GM18502 (cell line): ENCODE measurements around the gene FTL.
"Not testable (repeated sequence)": the region's sequence is repeated elsewhere in the genome, so short reads cannot be mapped to it uniquely, and the experiment has no call there.

ENCODE experiments used
- ATAC-seq: cut with Tn5 transposase; IDR thresholded peaks from one replicate; pipeline ENCODE4 v1.9.1; 2021; ENCODE audit warnings: mild to moderate bottlenecking; ENCODE audit not compliant: unreplicated experiment, poor library complexity

FTL gene

GRCh38 chr19:48965040-48965805 is at the start of gene FTL:
TSS of gene FTL (plus strand) at chr19:48965309. CDS start at chr19:48965508, 199 bp downstream.
- peak; percentile 50 for ATAC-seq

DNA sequence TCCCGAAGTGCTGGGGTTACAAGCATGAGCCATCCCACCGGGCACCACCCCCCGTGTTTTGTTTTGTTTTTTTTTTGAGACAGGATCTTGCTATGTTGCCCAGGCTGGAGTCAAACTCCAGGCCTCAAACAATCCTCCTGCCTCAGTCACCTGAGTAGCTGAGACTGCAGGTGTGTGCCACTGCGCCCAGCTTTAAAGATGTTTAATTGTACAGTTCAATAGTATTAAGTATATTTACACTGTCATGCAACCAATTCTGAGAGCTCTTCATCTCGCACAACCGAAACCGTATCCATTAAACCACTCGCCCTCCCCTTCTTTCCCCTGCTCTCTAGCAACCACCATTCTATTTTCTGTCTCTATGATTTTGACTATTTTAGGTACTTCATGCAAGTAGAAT is 49.4 kb upstream of the FTL start:
- no peak for ATAC-seq

GRCh38 chr19:48918071-48918470 is 47.0 kb upstream of the FTL start:
- ATAC-seq, result no peak

DNA sequence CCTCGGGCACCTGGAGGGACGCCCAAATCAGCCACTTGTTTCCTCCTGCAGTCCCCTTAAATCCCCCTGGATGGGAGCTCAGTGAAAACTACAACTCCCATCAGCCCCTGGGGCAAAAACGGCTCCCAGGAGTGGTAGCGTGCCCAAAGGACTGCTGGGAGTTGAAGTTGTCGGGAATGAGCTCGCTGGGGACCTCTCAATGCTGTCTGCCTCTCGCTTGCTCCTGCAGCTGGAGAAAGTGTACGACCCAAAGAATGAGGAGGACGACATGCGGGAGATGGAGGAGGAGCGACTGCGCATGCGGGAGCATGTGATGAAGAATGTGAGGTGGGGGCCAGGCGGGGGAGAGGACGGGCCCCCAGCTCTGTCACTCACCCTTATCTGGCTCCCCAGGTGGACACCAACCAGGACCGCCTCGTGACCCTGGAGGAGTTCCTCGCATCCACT is 46.3 kb upstream of the FTL start:
- no peak for ATAC-seq

DNA sequence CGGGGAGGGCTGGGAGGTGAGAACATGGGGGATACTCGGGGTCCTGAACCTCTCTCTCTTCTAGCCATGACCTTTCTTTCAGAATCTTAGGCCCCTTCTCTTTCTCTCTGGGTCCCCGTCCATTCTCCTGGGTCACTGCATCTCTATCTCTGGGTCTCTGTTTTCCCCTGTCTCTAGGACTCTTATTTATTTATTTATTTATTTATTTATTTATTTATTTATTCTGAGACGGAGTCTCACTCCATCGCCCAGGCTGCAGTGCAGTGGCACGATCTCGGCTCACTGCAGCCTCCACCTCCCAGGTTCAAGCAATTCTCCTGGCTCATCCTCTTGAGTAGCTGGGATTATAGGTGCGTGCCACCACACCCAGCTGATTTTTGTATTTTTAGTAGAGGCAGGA is 45.8 kb upstream of the FTL start:
- ATAC-seq, result not testable (repeated sequence)

DNA sequence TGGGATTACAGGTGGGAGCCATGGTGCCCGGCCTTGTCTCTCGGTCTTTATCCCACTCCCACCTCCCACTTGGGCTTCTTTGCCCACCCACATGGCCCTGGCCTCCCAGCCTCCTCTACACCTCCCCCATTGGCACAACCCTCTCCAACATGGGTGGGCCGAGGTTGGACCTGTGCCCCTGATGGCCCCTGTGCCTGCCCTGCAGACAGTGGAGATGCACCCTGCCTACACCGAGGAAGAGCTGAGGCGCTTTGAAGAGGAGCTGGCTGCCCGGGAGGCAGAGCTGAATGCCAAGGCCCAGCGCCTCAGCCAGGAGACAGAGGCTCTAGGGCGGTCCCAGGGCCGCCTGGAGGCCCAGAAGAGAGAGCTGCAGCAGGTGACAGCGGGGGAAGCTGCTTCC is 44.2 kb upstream of the FTL start:
- ATAC-seq, result no peak

GRCh38 chr19:48921721-48922500 is 43.2 kb upstream of the FTL start:
- ATAC-seq, result no peak

DNA sequence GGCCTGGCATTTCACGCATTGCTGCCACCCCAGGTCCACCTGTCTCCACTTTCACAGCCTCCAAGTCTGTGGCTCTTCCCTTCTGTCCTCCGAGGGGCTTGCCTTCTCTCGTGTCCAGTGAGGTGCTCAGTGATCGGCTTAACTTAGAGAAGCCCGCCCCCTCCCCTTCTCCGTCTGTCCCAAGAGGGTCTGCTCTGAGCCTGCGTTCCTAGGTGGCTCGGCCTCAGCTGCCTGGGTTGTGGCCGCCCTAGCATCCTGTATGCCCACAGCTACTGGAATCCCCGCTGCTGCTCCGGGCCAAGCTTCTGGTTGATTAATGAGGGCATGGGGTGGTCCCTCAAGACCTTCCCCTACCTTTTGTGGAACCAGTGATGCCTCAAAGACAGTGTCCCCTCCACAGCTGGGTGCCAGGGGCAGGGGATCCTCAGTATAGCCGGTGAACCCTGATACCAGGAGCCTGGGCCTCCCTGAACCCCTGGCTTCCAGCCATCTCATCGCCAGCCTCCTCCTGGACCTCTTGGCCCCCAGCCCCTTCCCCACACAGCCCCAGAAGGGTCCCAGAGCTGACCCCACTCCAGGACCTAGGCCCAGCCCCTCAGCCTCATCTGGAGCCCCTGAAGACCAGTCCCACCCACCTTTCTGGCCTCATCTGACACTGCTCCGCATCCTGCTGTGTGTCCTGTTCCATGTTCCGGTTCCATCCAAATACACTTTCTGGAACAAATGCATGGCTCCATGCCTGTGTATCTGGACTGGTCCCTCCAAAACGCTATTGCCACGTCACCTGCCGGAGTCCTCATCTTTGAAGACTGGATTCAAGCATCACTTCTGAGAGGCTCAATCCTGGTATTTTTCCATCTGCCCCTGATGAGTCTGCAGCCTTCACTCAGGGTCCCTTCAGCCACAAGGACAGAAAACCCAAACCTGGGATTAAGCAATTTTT is 42.3 kb upstream of the FTL start:
- no peak for ATAC-seq

DNA sequence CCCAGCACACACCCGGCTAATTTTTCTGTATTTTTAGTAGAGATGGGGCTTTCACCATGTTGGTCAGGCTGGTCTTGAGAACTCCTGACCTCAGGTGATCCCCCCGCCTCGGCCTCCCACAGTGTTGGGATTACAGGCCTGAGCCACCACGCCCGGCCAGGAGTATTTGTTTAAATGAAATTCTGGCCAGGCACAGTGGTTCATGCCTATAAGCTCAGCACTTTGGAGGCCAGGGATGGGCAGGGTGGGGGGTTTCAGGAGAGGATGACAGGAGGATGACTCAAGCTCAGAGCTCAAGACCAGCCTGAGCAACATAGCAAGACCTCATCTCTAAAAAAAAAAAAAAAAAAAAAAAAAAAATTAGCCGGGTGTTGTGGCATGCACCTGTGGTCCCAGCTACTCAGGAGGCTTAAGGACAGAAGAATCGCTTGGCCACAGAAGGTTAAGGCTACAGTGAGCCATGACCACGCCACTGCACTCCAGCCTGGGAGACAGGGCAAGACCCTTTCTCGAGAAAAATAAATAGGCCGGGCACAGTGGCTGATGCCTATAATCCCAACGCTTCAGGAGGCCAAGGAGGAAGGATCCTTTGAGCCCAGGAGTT is 39.8 kb upstream of the FTL start:
- no peak for ATAC-seq

GRCh38 chr19:48925890-48926289 is 39.2 kb upstream of the FTL start:
- not testable (repeated sequence) for ATAC-seq

- no peak for ATAC-seq
These were observed 38.2 kb upstream of the FTL start for GRCh38 chr19:48926909-48927308.

GRCh38 chr19:48927692-48928091 is 37.4 kb upstream of the FTL start:
- not testable (repeated sequence) for ATAC-seq

GRCh38 chr19:48928164-48929025 is 36.7 kb upstream of the FTL start:
- no peak for ATAC-seq

DNA sequence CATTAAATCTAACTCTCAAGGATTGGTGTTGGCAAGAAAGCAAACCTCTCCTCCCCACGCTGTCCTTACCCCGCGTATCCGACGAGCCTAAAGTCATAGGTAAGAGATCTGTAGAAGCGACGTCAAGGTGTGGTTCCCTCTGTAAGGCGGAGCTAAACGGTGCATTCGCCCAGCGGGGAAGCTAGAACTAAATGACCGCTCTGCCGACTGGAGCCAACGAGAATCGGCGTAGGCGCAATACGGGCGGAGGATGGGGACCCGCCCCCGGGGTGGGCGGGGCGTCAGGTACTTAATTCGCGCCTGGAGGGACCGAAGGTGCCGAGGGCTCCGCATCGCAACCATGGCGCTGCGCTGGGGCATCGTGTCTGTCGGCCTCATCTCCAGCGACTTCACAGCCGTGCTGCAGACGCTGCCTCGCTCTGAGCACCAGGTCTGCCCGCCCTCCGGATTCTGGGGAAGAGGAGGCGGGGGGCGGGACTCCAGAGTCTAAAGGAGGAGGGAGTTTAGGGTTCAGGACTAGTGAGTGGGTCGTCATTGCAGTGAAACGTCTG is 31.7 kb upstream of the FTL start, which contains the start of gene DHDH:
Gene DHDH, plus strand, starts transcription at position 318 of the 551 bp plus-strand sequence. Its CDS starts 23 bp downstream, at position 341.
- ATAC-seq, result peak; percentile 47

DNA sequence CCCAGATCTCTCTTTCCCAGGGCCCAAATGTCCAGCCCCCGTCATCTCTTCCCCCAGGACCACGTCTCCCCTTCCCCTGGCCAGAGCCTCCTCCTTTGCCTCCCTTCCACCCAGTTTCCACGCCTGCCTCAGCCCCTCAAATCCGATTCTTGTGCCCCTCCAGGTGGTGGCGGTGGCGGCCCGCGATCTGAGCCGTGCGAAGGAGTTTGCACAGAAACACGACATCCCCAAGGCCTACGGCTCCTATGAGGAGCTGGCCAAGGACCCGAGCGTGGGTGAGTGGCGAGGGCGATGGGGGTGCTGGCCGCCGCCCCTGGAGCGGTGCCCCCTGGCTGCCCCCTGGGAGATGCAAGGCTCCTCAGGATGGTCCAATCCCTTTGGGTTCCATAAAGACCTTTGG is 30.3 kb upstream of the FTL start:
- ATAC-seq, result no peak

- no peak for ATAC-seq
These were observed 29.2 kb upstream of the FTL start for GRCh38 chr19:48935864-48936263.

GRCh38 chr19:48938256-48938655 is 26.9 kb upstream of the FTL start:
- ATAC-seq, result no peak

DNA sequence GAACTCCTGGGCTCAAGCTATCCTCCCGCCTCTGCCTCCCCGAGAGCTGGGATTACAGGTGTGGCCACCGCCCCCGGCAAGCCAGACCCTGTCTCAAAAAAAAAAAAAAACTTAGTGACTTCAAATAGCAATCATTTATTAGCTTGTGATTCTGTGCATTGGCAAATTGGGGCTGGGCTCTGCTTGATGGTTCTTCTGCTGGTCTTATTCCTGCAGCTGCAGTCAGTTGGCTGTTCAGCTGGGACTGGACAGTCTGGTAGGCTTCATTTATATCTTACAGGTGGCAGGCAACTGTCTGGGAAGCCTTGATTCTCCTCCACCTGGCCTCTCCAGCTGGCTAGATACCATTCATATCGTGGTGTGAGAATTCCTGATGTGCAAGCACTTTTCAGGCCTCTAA is 24.2 kb upstream of the FTL start:
- no peak for ATAC-seq

DNA sequence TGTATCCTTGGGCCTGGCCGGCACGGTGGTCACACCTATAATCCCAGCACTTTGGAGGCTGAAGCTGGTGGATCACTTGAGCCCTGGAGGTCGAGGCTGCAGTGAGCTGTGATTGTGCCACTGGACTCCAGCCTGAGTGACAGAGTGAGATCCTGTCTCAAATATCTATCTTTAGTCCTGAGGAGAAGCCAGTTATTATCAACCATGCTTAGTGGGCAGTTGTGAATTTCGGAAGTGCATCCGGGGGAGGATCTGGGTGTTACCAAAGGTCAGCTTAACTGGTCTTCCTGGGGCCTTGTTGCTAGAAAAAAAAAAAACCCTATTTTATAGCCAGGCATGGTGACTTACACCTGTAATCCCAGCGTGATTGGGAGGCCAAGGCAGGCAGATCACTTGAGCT is 22.0 kb upstream of the FTL start:
- ATAC-seq, result no peak
